PC-9 (cell line): Measurements from ENCODE around the gene AKAP6.

Experiments used
- CTCF ChIP-seq: fragments of 200-600 bp; sonication (generic); conservative IDR thresholded peaks from 2 replicates; pipeline ENCODE4 v1.6.1; 2017; ENCODE audit warnings: mixed run types, antibody characterized with exemption, mild to moderate bottlenecking, moderate library complexity
- EZH2 ChIP-seq: fragments of 200-600 bp; sonication (generic); IDR thresholded peaks from 2 replicates; pipeline ENCODE4 v1.8.0; 2017; ENCODE audit warnings: antibody characterized with exemption, low read depth

GRCh38 chr14:32481707-32482106 lies 152.6 kb downstream of the AKAP6 start:
- TF ChIP-seq CTCF (no peak), EZH2 (no peak)
